A673 (cell line): ENCODE measurements around the gene NRP2.

ENCODE experiments used
- CTCF ChIP-seq: fragments of 300-800, 200-600 bp; sonication (generic); conservative IDR thresholded peaks from 2 replicates; pipeline ENCODE4 v1.5.1; 2017; ENCODE audit warnings: low read depth, mild to moderate bottlenecking, antibody characterized with exemption, low read length, moderate library complexity, mixed read lengths
- EZH2 ChIP-seq: fragments of 200-600 bp; sonication (generic); IDR thresholded peaks from 2 replicates; pipeline ENCODE4 v1.6.1; 2017; ENCODE audit warnings: borderline replicate concordance, low read depth, mild to moderate bottlenecking, mixed read lengths, antibody characterized with exemption, low read length; ENCODE audit not compliant: poor library complexity, severe bottlenecking

- TF ChIP-seq CTCF (no peak), EZH2 (no peak)
Observed at GRCh38 chr2:205746420-205746785, 64.1 kb downstream of the NRP2 start.
